Measurements from ENCODE around the gene TMEM170B. TPM values are rescaled to one million over a fixed set of nuclear protein-coding genes. Genes with fewer than 3 reads are reported as not detected.

The TMEM170B gene
- total RNA-seq, 1 experiment from 2014 or later, result 3.5 TPM

DNA sequence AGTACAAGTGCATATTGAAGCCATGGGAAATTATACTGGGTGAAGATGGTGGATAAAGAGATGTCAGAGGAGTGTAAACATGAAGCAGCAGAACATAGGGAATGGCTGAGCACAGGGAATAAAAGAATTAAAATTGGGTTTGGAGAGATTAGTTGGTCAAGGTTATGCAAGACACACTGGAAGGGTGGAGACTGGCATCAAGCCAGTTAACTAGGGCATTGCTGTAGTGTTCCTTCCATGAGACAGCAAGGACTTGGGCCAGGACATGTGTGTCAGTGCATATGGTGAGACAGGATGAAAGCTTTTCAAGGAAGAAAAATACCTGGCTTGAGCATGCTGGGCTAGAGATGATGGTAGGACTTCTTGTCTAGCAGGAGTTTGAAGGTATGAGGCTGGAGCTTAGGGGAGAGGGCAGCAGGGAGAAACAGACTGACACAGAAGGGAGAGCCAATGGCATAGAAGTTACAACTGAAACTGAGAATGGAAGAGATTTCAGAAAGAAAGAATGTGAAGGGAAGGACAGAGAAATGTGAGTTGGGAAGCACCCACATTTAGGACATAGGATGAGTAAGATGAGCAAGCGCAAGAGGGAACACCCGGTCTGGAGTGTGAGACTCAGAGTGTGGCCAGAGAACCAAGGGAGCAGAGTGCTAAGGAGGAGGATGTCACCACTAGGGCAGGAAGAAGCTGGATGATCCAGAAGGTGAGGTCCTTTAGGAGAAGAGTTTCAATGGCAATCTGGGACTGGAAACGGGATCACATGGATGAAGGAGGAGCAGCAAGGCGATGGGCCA lies 14.5 kb upstream of the TMEM170B start:
- peaks cover 17% of the 10 kb centered on the region for H3K9me3 Mint-ChIP-seq
- DNase-seq (ENCODE audit: low spot score) (no peak), ATAC-seq (no peak)
- peaks cover 4% of the 10 kb centered on the region; the same call in 1 of the 2 replicates for H3K36me3 Mint-ChIP-seq
- TF ChIP-seq, protein P1, sequence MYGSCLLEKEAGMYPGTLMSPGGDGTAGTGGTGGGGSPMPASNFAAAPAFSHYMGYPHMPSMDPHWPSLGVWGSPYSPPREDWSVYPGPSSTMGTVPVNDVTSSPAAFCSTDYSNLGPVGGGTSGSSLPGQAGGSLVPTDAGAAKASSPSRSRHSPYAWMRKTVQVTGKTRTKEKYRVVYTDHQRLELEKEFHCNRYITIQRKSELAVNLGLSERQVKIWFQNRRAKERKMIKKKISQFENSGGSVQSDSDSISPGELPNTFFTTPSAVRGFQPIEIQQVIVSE (CRISPR knock-in tag; IDR thresholded peaks at IDR 0.05; ENCODE audit: borderline replicate concordance), result no peak
- no peak for TF ChIP-seq NR1H2 (CRISPR knock-in tag; IDR thresholded peaks at IDR 0.05)
- no peak for TF ChIP-seq EMX1 (CRISPR knock-in tag; IDR thresholded peaks at IDR 0.05)
- TF ChIP-seq TEAD1 (CRISPR knock-in tag; IDR thresholded peaks at IDR 0.05), result no peak
- TF ChIP-seq, protein P2, sequence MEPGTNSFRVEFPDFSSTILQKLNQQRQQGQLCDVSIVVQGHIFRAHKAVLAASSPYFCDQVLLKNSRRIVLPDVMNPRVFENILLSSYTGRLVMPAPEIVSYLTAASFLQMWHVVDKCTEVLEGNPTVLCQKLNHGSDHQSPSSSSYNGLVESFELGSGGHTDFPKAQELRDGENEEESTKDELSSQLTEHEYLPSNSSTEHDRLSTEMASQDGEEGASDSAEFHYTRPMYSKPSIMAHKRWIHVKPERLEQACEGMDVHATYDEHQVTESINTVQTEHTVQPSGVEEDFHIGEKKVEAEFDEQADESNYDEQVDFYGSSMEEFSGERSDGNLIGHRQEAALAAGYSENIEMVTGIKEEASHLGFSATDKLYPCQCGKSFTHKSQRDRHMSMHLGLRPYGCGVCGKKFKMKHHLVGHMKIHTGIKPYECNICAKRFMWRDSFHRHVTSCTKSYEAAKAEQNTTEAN (CRISPR knock-in tag; IDR thresholded peaks at IDR 0.05), result no peak
- no peak for TF ChIP-seq ATF1 (CRISPR knock-in tag; IDR thresholded peaks at IDR 0.05)
- no peak for TF ChIP-seq ZNF671 (CRISPR knock-in tag; IDR thresholded peaks at IDR 0.05)
- no peak for TF ChIP-seq JUN (CRISPR knock-in tag; IDR thresholded peaks at IDR 0.05)
- TF ChIP-seq ELF4 (CRISPR knock-in tag; IDR thresholded peaks at IDR 0.05; ENCODE audit: low read depth), result no peak
- TF ChIP-seq, protein P3, sequence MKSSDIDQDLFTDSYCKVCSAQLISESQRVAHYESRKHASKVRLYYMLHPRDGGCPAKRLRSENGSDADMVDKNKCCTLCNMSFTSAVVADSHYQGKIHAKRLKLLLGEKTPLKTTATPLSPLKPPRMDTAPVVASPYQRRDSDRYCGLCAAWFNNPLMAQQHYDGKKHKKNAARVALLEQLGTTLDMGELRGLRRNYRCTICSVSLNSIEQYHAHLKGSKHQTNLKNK (CRISPR knock-in tag; IDR thresholded peaks at IDR 0.05), result no peak
- no peak for TF ChIP-seq ZNF396 (CRISPR knock-in tag; IDR thresholded peaks at IDR 0.05; ENCODE audit: borderline replicate concordance)
- TF ChIP-seq ZNF232 (CRISPR knock-in tag; IDR thresholded peaks at IDR 0.05), result no peak
- no peak for TF ChIP-seq ZNF423 (CRISPR knock-in tag; IDR thresholded peaks at IDR 0.05)
- no peak for TF ChIP-seq TP53 (CRISPR knock-in tag; IDR thresholded peaks at IDR 0.05)
- no peak for TF ChIP-seq CREM (CRISPR knock-in tag; IDR thresholded peaks at IDR 0.05)
- H3K4me1 Mint-ChIP-seq, result no peaks in the 10 kb centered on the region
- ChIA-PET POLR2A (no interaction called here), CTCF (no interaction called here)
- no peak overlapping the region for H3K4me3 Mint-ChIP-seq
- no peaks in the 10 kb centered on the region; the same call in 1 of the 2 replicates for H3K27me3 Mint-ChIP-seq (ENCODE audit: low read depth)
- H3K27ac Mint-ChIP-seq, result no peak overlapping the region

DNA sequence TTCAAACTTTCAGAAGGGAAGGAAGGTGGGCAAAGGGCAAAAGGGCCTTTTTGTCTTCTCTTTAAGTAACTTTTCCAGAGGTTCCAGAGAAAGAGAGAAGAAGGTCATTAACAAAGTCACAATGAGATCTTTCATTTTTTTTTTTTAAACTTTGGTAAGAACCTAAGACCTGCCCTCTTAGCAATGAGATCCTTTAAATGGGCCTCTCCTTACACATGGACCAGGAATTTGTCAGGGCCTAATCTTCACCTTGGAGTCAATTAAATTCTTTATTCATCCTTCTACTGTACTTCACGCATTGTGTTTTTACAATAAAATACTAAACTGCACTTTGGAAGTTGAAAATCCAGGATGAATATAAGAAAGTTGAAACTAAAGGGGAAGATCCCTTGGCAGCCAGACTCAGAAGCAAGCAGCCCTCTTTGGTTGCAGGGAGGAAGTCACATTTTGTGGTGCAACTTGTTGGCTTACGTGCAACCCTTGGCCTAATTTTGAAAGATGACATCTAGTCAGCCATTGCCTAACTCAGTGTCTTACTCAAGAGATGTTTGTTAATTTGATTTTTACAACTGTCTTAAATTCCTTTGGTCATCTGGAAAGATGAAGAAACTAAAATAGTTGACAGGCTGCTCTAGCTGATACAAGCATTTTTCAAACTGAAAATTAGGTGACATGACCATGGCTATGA lies 11.9 kb upstream of the TMEM170B start:
- H3K27me3 Mint-ChIP-seq (ENCODE audit: low read depth), result no peaks in the 10 kb centered on the region; the same call in 1 of the 2 replicates
- ATAC-seq, result no peak

More for the DNA sequence above, 11.9 kb upstream of the TMEM170B start:
- ChIA-PET POLR2A (no interaction called here), CTCF (no interaction called here)
- Mint-ChIP-seq H3K36me3 (no peaks in the 10 kb centered on the region), H3K9me3 (peaks cover 1% of the 10 kb centered on the region; the same call in 1 of the 2 replicates), H3K4me1 (no peaks in the 10 kb centered on the region), H3K27ac (no peak overlapping the region), H3K4me3 (no peak overlapping the region)
- DNase-seq (ENCODE audit: low spot score), result no peak
- TF ChIP-seq, protein P4, sequence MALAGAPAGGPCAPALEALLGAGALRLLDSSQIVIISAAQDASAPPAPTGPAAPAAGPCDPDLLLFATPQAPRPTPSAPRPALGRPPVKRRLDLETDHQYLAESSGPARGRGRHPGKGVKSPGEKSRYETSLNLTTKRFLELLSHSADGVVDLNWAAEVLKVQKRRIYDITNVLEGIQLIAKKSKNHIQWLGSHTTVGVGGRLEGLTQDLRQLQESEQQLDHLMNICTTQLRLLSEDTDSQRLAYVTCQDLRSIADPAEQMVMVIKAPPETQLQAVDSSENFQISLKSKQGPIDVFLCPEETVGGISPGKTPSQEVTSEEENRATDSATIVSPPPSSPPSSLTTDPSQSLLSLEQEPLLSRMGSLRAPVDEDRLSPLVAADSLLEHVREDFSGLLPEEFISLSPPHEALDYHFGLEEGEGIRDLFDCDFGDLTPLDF (CRISPR knock-in tag; IDR thresholded peaks at IDR 0.05), result no peak
- TF ChIP-seq, protein P5, sequence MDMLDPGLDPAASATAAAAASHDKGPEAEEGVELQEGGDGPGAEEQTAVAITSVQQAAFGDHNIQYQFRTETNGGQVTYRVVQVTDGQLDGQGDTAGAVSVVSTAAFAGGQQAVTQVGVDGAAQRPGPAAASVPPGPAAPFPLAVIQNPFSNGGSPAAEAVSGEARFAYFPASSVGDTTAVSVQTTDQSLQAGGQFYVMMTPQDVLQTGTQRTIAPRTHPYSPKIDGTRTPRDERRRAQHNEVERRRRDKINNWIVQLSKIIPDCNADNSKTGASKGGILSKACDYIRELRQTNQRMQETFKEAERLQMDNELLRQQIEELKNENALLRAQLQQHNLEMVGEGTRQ (CRISPR knock-in tag; IDR thresholded peaks at IDR 0.05), result no peak
- TF ChIP-seq CREB1 (CRISPR knock-in tag; IDR thresholded peaks at IDR 0.05) (no peak), SP1 (CRISPR knock-in tag; conservative IDR thresholded peaks at IDR 0.05) (no peak), JUN (CRISPR knock-in tag; IDR thresholded peaks at IDR 0.05) (no peak), ELF4 (CRISPR knock-in tag; IDR thresholded peaks at IDR 0.05; ENCODE audit: low read depth) (no peak), TP53 (CRISPR knock-in tag; IDR thresholded peaks at IDR 0.05) (no peak)
- TF ChIP-seq, protein P3 (CRISPR knock-in tag; IDR thresholded peaks at IDR 0.05), result no peak
- TF ChIP-seq, protein P6, sequence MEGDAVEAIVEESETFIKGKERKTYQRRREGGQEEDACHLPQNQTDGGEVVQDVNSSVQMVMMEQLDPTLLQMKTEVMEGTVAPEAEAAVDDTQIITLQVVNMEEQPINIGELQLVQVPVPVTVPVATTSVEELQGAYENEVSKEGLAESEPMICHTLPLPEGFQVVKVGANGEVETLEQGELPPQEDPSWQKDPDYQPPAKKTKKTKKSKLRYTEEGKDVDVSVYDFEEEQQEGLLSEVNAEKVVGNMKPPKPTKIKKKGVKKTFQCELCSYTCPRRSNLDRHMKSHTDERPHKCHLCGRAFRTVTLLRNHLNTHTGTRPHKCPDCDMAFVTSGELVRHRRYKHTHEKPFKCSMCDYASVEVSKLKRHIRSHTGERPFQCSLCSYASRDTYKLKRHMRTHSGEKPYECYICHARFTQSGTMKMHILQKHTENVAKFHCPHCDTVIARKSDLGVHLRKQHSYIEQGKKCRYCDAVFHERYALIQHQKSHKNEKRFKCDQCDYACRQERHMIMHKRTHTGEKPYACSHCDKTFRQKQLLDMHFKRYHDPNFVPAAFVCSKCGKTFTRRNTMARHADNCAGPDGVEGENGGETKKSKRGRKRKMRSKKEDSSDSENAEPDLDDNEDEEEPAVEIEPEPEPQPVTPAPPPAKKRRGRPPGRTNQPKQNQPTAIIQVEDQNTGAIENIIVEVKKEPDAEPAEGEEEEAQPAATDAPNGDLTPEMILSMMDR (IDR thresholded peaks at IDR 0.05), result no peak
